AML-193 (cell line): ENCODE data around the gene CRYBG1.

Experiments
- DNase-seq, 2 experiments: peaks; one replicate each; lab custom pipeline; 2025; lab: John Stamatoyannopoulos, UW

CRYBG1 gene

DNA sequence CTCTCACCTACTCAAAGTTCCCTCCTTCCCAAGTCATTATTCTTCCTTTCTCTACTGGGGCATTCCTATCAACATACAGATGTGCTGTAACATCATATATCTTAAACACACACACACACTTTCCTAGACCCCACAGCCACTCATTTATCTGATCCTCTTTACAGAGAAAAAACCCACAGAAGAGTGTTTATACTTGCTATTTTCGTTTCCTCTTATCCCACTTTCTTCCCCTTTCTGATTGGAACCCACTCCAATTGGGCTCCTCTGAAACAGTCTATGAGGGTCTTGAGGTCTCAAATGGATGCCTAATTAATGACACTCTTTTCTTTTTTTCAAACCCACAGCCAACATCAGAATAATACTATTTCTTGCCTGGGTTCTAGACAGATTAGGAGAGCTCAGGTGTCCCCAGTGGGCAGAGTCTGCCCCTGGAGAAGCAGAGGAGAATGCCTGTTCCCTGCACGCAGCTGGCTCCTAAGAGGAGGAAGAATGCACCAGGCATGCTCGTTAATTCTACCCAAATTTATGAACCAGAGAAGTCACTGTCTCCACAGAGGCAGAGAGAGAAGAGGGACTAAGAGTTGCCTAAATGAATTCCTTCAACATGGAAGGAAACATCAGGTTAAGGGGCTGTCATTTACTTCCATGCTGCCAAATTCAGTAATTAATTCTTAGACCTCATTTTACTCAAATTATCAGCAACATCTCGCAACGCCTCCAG, 65.9 kb downstream of the CRYBG1 start:
- no peak for DNase-seq

DNA sequence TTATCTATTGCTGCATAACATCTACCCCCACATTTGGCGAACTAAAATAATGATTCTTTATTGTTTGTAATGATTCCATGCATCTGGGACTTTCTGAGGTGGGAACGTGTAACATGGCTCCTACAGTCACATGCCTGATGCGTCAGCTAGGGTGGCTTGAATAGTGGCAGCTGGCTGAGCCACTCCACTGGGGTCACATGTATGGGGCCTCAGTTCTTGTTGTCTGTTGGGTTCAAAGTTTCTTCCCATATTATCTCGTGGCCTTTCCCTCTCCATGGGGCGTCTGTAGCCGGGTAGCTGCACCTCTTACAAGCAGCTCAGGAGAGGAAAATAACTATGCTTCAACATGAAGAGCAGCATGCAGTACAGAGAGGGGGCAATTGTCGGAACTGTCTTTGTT, 69.9 kb downstream of the CRYBG1 start:
- DNase-seq = no peak

DNA sequence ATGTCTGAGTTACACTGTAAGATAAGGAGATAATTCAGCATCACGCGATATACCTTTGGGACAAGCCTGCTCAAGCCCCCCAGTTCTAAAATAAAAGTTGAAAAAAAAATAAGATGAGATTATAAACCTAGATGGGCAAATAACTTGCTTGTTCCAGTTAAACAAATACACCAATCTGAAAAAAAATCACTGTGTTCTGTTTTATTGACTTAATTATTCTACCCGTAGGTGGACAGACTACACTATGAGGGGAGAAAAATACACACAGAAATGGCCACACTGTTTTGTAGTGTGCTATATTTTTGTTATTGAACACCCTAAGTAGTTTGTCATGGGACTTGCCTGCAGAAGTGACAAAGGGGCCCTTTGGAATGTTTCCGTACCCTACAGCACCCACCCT, 70.9 kb downstream of the CRYBG1 start:
- DNase-seq = no peak

DNA sequence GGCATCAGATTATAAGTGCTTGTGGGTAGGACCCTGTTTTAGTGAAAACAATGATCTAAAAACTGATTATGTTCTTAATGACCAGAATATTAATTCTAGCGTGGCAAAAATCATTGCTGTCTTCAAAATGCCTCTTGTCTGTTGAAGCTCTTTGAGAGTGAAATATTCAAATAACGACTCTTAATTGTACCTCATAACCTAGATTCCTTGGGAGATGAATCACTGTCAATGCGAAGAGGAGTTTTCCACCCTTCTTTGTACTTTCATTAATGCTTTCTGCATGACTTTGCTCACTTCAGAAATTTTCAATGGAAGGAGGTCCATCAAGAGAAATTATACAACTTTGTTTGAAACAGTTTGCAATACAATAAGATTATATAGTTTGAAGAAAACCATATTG, 71.5 kb downstream of the CRYBG1 start:
- DNase-seq = no peak

DNA sequence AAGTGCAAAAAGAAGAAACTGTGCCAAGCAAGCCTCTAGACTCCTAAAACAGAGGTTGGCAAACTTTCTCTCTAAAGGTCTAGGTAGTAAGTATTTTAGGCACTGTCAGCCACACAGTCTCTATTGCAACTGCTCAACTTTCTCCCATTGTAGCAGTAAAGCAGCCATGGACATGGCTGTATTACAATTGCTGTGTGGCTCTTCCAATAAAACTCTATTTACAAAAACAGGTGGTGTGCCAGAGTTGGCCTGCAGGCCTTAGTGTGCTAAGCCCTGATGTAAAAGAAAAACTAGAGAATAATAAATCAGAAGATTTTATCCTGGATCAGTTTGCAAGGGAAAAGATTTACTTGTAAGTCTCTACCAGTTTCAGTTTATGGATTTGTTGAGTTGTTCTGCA, 74.0 kb downstream of the CRYBG1 start:
- DNase-seq = no peak

DNA sequence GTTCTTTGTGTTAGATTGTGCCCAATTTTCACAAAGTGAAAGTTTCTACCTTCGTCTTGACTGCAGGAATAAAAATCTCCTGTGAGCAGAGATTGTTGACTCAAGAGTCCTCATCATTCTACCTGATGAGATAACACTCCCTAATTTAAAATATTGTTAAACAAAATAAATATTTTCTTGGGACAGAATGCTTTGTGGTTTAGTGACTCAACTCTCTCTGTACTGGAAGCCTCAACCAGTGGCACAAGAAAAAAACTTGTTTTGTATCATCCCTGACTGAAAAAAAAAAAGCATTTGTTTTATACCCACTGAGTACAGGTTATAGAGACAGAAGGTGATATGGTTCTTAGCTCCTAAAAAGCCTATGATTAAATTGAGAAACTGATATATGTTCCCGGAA, 78.9 kb downstream of the CRYBG1 start:
- no peak for DNase-seq

DNA sequence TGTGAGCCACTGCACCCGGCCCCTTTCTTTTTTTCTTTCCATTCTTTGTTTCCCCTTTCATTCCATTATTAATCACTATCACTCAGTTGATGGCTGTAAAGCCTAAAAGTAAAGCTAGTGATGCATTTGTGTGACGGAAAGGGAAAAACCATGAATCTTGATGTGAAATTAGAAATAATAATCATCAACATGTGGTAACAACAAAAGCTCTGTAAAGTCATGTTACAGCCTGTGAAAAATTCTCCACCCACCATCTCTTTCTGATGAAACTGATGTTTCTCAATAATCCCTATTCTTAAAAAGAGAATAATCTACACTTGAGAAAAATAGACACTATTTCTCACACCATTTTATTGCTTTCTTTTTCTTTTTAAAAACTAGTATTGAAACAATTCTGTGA, 80.0 kb downstream of the CRYBG1 start:
- no peak for DNase-seq

DNA sequence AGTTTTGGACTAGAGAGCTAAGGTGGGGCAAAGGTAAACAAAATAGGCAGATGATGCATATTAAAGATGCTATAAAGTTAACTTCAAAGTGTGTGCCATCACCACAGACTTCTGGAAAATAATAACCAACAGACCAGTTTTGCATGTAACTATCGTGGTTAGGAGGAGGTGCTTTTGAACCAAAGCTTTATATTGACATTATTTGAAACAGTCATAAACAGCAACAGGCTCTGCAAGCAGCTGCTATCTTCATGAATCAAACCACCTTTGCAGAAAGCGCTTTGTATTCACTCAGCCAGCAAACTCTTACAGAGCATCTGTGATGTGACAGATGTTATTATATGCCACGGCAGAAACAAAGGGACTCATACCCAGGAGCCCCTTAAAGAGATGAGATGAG, 81.9 kb downstream of the CRYBG1 start:
- DNase-seq = no peak

DNA sequence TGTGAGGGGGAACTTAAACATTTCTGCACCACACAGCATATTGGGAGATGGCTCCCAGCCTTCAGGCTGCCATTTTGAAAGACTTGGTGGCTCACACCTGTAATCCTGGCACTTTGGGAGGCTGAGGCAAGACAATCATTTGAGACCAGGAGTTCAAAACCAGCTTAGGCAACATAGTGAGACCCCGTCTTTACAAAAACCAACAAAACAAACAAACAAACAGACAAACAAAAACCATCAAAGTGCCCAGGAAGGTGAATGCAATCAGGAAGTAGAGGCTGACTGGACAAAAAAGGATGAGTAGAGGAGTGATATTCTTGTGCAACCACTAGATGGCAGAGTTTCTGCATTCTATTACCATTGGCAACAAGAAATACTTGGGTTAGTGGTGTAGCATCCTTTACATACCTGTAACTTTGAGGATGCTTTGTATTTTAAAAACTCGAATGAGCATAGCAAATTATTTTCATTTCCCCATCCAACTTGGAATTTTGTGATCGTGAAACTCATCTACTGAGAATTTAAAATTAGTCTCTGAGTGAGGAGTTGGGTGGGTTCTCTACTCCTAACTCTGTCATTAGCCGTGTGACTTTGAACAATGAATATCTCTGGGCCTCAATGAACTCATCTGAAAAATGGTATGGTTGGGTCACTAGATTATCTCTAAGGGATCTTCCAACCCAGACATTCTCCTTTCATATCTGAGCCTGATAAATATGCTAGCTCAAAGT, 84.4 kb downstream of the CRYBG1 start:
- DNase-seq = peak; percentile 92 to 93

DNA sequence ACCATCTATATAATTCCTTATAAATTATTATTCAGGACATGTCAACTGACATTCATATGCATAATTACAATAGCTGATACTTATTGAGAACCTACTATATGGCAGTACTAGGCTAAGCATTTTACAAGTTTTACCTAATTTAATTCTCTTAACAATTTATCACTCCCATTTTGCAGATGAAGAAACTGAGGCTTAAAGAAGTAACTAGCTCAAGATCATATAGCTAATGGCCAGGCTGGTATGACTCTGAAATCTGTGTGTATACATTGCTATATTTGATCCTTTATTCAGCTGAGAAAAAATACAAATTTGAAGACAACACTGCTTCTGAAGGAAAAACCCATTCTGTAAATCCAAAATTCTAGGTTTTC, 85.0 kb downstream of the CRYBG1 start:
- DNase-seq = no peak

DNA sequence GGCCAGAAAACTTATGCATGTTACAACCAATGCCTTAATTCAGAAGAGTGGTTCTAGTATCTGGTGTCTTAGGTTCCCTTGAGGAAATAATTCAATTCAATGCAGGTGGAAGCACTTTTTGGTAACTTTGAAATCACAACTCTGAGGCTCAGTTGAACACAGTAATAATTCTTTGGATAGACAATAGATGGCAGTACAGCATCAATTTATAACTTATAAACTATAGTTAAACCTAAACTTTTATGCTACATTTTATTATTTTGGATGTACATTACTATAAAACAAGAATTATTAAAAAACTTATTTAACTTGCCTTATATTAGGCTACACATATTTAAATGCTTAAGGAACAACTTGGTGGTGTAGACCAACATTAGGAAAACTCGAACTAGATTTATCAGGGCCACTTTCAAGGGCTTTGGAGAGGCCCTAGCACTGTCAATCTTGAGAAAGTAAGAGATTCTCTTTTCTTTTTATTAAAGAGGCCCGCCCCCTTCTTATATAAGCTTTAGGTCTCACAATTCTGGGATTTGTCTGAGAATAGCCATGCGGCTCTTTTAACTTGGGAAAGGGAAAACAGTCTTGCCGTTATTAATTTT, 85.9 kb downstream of the CRYBG1 start:
- peak; percentile 72 to 86 for DNase-seq

DNA sequence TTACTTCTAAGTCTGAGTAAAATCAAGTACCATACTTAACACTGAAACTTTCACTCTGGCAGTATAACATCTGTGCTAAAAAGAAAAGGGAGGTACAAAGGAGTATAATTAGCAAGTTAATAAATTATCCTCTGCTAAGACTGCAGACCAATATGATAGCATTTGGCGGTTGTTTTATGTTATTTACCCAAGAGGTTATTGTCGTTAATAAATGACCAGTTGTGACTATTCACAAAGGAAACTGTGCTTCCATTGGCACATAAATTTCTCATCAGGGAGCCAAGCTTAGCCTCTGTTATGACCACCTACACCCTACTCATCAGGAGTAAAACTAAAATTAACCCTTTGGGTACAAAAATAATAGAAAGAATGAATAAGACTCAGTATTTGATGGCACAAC, 86.5 kb downstream of the CRYBG1 start:
- no peak for DNase-seq

DNA sequence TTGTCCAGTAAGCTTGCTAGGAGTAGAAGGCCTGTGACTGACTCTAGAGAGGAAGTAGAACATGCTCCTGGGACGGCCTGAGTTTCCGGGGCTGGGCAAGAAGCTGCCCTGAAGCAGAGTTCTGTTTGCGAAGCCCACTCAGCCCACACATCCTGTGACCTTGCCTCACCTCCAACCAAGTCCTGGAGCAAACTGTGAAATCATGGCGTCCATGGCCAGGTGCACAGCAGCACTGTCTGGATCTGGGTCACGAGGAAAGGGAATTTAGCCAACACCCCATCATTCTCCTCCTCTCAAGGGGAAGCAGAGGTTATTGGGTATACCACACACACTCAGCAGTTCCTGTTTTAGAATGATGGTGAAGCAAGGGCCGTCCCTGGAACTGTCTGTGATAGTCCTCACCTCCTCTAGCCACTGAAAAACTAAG, 87.5 kb downstream of the CRYBG1 start:
- DNase-seq = peak; percentile 99

DNA sequence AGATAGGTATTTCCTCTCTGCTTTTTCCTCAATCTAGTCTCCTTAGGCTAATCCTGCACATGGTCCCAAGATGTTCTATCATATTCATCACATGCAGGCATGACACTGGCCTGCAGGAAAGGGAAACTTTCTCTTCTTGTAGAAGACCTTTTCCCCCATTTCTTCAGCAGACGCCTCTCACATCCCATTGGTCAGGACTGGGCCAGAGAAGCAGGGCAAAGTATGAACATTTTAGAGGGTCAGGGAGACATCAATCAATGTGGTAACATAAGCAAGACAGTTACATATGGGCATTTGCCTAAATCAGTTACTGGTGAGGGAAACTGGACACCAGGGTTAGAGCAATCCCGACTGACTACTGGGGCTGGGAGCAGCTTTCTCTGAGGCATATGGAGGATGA, 90.1 kb downstream of the CRYBG1 start:
- DNase-seq = peak in 1 of 2 experiments; percentile 27

DNA sequence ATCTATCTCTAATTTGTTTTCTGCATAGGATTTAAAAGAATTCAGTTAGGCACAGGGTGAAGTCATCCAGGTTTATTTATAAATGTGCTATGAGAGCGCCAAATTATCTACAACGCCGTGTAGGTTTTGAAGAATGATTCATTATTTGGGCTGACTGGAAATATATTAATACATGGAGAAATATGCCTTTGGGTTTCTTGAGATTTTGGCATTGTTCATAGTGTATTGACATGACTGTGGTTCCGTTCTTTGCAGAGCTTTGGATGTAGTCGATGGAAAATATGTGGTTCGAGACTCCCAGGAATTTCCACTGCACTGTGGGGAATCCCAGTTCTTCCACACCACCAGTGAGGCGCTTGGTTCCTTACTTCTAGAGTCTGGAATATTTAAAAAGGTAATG, 90.9 kb downstream of the CRYBG1 start:
- no peak for DNase-seq

DNA sequence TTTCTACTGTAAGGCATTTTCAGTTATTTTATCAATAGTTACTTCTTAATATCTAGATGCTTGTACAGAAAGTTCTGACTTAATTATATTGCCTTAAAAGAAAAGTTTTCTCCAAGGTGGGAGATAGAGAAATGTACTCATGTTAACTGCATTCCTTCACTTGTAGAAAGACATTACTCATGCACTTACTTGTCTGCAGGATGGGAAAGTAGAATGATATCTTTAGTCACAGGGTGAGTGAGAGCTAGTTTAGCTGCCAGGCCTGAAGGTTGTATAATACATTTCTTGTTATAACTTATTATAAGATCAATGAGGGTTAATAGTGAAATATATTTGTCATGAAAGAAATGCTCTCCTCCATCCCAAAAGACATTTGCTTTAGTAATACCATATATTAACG, 92.1 kb downstream of the CRYBG1 start:
- no peak for DNase-seq

DNA sequence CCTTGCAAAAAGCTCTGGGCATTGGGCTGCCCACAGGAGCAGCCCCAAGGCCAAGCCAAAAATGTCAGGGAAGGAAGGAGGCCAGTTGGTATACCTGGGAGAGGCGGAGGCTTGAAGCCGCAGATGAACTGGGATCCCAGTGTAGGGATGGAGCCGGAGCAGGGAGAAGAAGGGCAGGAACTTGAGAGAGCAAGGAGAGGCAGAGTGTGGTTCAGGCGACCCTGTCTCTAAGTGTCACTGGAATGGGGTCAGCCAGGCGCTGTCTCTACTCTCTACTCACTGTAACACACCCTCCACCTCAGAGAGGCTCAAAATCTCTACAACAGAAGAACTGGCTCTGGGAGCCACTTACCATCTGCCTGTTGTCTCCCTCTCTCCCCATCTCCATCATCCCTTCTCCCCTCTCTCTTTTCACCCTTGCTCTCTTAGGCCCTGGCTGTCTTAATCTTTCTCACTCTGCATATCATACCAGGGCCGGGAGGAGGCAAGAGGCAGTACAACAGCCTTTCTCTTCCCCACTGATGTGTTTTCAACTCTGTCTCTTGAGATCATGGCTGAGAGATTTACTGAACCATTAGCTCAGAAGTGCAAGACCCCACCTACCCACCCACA, 93.3 kb downstream of the CRYBG1 start:
- DNase-seq = no peak

DNA sequence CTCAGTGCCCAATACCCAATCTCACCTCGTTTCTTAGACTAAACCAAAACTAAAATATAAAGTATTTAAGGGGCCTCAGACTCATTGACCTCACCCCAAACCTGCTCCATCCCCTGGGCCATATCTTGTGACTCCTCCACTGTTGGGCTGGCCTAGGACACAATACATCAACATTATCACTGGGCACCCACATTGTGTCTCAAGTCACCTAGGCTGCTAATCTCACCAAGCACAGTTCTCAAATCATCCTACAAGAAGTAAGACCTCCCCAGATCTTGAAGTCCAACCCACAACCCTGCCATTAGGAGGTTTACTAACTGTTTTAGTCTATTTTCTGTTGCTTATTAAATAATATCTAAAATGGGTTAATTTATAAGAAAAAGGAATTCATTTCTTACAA, 96.2 kb downstream of the CRYBG1 start:
- DNase-seq = no peak

DNA sequence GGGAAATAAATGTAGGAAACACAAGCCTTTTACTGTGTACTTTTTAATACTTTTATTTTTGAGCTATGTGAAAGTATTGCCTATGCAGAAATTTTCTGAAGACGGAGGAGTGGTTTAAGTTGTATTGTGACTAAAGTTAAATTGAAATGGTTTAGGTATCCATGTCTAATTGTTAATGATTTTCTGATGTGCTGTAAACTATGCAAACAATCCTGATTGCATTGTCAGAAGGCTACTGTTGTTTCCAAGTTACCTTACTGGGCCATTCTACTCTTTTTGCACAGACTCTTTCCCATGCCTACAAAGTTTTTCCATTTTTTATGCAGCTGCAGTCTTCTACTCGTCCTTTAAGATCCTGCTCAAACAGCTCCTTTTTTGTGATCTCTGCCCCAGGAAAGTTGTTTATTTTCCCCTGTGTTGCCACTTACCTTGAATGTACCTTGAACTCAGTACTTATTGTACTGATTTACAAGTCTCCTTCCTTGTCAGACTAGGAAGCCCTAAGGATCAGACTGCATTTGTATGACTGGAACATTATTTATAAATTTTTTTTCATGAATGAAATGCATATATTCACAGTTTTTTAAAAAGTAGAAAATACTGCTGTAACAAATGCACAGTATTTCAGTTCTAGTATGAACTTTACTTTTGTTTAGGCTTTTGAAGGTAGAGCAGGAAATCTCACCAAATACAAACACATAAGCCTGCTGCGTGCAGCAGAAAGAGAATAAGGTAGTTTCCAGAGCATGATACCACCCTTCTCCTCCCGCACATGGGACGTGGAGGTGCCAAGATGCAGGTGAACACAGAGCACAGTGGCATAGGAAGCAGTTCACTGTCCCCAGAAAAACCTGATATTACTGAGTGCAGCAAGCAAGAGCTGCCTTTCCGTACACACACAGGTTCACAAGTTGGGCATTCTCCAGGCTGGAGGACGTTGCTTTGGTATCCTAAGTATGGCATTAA, 97.8 kb downstream of the CRYBG1 start:
- DNase-seq = no peak

DNA sequence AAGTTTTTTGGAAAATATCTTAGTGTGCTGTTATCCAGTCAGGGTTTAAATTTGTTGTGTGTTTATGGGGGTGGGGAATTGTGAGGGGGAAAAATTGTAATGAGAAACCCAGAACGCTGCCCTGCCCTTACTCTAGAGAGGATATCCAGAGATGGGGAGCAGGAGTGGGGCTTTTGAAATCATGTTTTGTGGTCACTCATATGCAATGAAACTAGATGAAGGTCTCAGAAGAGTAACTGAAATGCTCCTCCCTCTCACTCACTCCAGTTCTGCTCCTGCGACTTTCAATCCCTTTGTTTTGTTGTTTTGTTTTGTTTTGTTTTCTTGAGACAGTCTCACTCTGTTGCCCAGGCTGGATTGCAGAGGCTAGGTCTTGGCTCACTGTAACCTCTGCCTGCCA, 100.0 kb downstream of the CRYBG1 start:
- peak; percentile 17 to 28 for DNase-seq

DNA sequence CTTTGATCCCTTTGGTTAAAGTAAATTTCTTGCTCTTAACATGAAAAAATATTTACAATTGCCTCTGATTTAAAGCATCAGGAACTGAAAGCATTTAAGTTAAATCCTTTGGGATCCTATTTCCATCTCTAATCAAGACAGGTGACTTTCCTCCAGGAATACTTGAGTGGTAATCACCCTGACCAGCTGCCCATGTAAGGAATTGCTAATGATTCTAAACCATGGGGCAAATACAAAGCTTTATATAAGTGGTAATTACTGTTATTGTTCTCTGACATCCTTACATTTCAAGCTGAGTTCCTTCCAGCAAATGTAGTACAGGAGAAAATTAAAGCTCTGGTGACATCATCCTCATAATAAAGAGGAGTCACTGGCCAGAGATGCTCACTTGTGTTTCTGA, 100.6 kb downstream of the CRYBG1 start:
- DNase-seq = no peak
